H1 (cell line): ENCODE measurements around the gene ABL1. TPM values are rescaled to one million over a fixed set of nuclear protein-coding genes. Genes with fewer than 3 reads are reported as not detected.
A peak's percentile ranks its signal among the peaks of the same experiment; 100 is the strongest.

Experiments used
- CTCF ChIA-PET: fragments of 300-600 bp; sonication (Branson Sonifier 250); formaldehyde crosslinking; loops from one replicate; lab custom pipeline; 2021; ENCODE audit not compliant: partially characterized antibody; lab: Charles Lee
- POLR2A ChIA-PET: fragments of 300-600 bp; sonication (Branson Sonifier 250); formaldehyde crosslinking; loops from one replicate; lab custom pipeline; 2021; ENCODE audit warnings: inconsistent platforms; ENCODE audit not compliant: partially characterized antibody; lab: Charles Lee
- DNase-seq, 2 experiments: peaks; one replicate each; pipeline versions ENCODE4 v3.0.0 to v3.0.0-alpha.2; 2010 to 2022; ENCODE audit warnings: low spot score in 2 of 2, low read depth in 1 of 2, mixed read lengths in 1 of 2
- FAIRE-seq: peaks from 2 replicates; lab custom pipeline; 2011; peaks lifted over from hg19 to GRCh38; lab: Jason Lieb, UNC
- H2AFZ ChIP-seq: 2 replicates; pipeline ENCODE4 v1.8.1; 2012; ENCODE audit warnings: low read length, inconsistent platforms
- H2AK5ac ChIP-seq: 2 replicates; pipeline ENCODE4 v1.6.1; 2013; ENCODE audit warnings: low read depth, low read length
- H2BK120ac ChIP-seq: replicated peaks from 2 replicates; pipeline ENCODE3; 2013; ENCODE audit warnings: low read depth, low read length, inconsistent platforms
- H2BK12ac ChIP-seq: 2 replicates; pipeline ENCODE4 v1.6.1; 2013; ENCODE audit warnings: low read depth, low read length
- H2BK15ac ChIP-seq: 2 replicates; pipeline ENCODE4 v1.6.1; 2013; ENCODE audit warnings: low read length
- H2BK20ac ChIP-seq: 2 replicates; pipeline ENCODE4 v1.6.1; 2013; ENCODE audit warnings: low read length
- H2BK5ac ChIP-seq: 2 replicates; pipeline ENCODE4 v1.6.1; 2013; ENCODE audit warnings: low read depth, low read length
- H3K14ac ChIP-seq: 2 replicates; pipeline ENCODE4 v1.6.1; 2013; ENCODE audit warnings: inconsistent platforms; ENCODE audit not compliant: insufficient read length
- H3K18ac ChIP-seq: 2 replicates; pipeline ENCODE4 v1.6.1; 2013; ENCODE audit warnings: low read length; ENCODE audit errors: extremely low read depth
- H3K23ac ChIP-seq: 2 replicates; pipeline ENCODE4 v1.6.1; 2013; ENCODE audit warnings: inconsistent platforms; ENCODE audit not compliant: insufficient read length
- H3K23me2 ChIP-seq: 2 replicates; pipeline ENCODE4 v1.6.1; 2013; ENCODE audit warnings: low read depth, low read length
- H3K27ac ChIP-seq: 2 replicates; pipeline ENCODE4 v1.6.1; 2011; ENCODE audit warnings: low read depth, low read length, inconsistent platforms
- H3K27me3 ChIP-seq, 4 experiments: replicated peaks in 1 of 4; 1 replicate in 1 of 4; 2 replicates in 3 of 4; pipeline versions ENCODE4 v1.6.1 to v1.8.1; 2011 to 2013; ENCODE audit warnings: low read length in 3 of 4, mild to moderate bottlenecking in 3 of 4, inconsistent platforms in 2 of 4, mixed read lengths in 2 of 4, moderate library complexity in 1 of 4; ENCODE audit not compliant: control insufficient read depth in 3 of 4, insufficient read depth in 3 of 4; ENCODE audit errors: extremely low read depth in 1 of 4
- H3K36me3 ChIP-seq, 4 experiments: 2 replicates each; pipeline versions ENCODE4 v1.6.1 to v1.8.1; 2011 to 2013; ENCODE audit warnings: mild to moderate bottlenecking in 4 of 4, low read length in 3 of 4, moderate library complexity in 2 of 4, control low read depth in 1 of 4, inconsistent platforms in 1 of 4; ENCODE audit not compliant: insufficient read depth in 4 of 4, control insufficient read depth in 2 of 4
- H3K4ac ChIP-seq: replicated peaks from 2 replicates; pipeline ENCODE3; 2013; ENCODE audit warnings: low read length, low read depth, mixed read lengths, inconsistent platforms; ENCODE audit not compliant: insufficient read length
- H3K4me1 ChIP-seq, 4 experiments: replicated peaks in 1 of 4; 1 replicate in 1 of 4; 2 replicates in 3 of 4; pipeline versions ENCODE4 v1.6.1 to v1.8.1; 2011 to 2013; ENCODE audit warnings: low read length in 3 of 4, inconsistent platforms in 2 of 4, mixed read lengths in 1 of 4; ENCODE audit not compliant: insufficient read depth in 4 of 4, control insufficient read depth in 3 of 4
- H3K4me2 ChIP-seq, 2 experiments: 2 replicates each; pipeline versions ENCODE4 v1.6.1 to v1.8.1; 2011 to 2013; ENCODE audit warnings: low read depth in 2 of 2, low read length in 2 of 2, control low read depth in 1 of 2, inconsistent platforms in 1 of 2, mild to moderate bottlenecking in 1 of 2; ENCODE audit not compliant: insufficient read depth in 1 of 2
- H3K4me3 ChIP-seq, 4 experiments: fragments of 200-600, 300-600 bp in 1 of 4; sonication (generic), shearing (Covaris generic), sonication (Bioruptor Twin) in 1 of 4; 2 replicates each; pipeline versions ENCODE4 v1.5.1 to v1.8.1; 2011 to 2016; ENCODE audit warnings: low read length in 4 of 4, low read depth in 3 of 4, control low read depth in 2 of 4, inconsistent platforms in 2 of 4, mild to moderate bottlenecking in 2 of 4, mixed read lengths in 1 of 4, moderate library complexity in 1 of 4; ENCODE audit not compliant: insufficient read depth in 2 of 4; ENCODE audit errors: extremely low read depth in 1 of 4
- H3K56ac ChIP-seq: replicated peaks from 2 replicates; pipeline ENCODE3; 2013; ENCODE audit warnings: low read depth, mild to moderate bottlenecking, mixed read lengths, low read length, inconsistent platforms; ENCODE audit not compliant: insufficient read length
- H3K79me1 ChIP-seq: 2 replicates; pipeline ENCODE4 v1.6.1; 2013; ENCODE audit warnings: low read depth, low read length, control low read depth
- H3K79me2 ChIP-seq, 2 experiments: 2 replicates each; pipeline versions ENCODE4 v1.6.1 to v1.8.1; 2012 to 2013; ENCODE audit warnings: low read length in 2 of 2, mild to moderate bottlenecking in 2 of 2, inconsistent platforms in 1 of 2; ENCODE audit not compliant: insufficient read depth in 2 of 2, control insufficient read depth in 1 of 2
- H3K9ac ChIP-seq, 4 experiments: replicated peaks in 1 of 4; 1 replicate in 1 of 4; 2 replicates in 3 of 4; pipeline versions ENCODE4 v1.6.1 to v1.8.1; 2011 to 2013; ENCODE audit warnings: low read depth in 3 of 4, low read length in 3 of 4, control low read depth in 2 of 4, mild to moderate bottlenecking in 2 of 4, moderate library complexity in 2 of 4, inconsistent platforms in 1 of 4; ENCODE audit errors: extremely low read depth in 1 of 4
- H3K9me3 ChIP-seq, 2 experiments: 2 replicates each; pipeline versions ENCODE4 v1.6.1 to v1.8.1; 2012 to 2013; ENCODE audit warnings: mild to moderate bottlenecking in 2 of 2, moderate library complexity in 2 of 2, control low read depth in 1 of 2, inconsistent platforms in 1 of 2, low read depth in 1 of 2, low read length in 1 of 2, mixed read lengths in 1 of 2; ENCODE audit not compliant: insufficient read depth in 2 of 2
- H4K20me1 ChIP-seq, 2 experiments: replicated peaks in 1 of 2; 2 replicates each; pipeline versions ENCODE3 to v1.8.1; 2011 to 2013; ENCODE audit warnings: inconsistent platforms in 2 of 2, low read length in 2 of 2, mild to moderate bottlenecking in 1 of 2; ENCODE audit not compliant: insufficient read depth in 2 of 2, control insufficient read depth in 1 of 2
- H4K5ac ChIP-seq: 2 replicates; pipeline ENCODE4 v1.6.1; 2013; ENCODE audit warnings: low read length, low read depth, mixed read lengths, inconsistent platforms; ENCODE audit not compliant: insufficient read length
- H4K8ac ChIP-seq: 2 replicates; pipeline ENCODE4 v1.8.0; 2013; ENCODE audit warnings: mild to moderate bottlenecking, moderate library complexity, low read length, inconsistent platforms; ENCODE audit not compliant: insufficient read depth; ENCODE audit errors: extremely low read depth
- H4K91ac ChIP-seq: replicated peaks from 2 replicates; pipeline ENCODE3; 2013; ENCODE audit warnings: low read length, mixed read lengths, inconsistent platforms; ENCODE audit not compliant: insufficient read length
- CREB1 ChIP-seq: IDR thresholded peaks from 2 replicates; pipeline ENCODE4 v1.6.1; 2012; ENCODE audit warnings: inconsistent platforms
- EP300 ChIP-seq, 2 experiments: IDR thresholded peaks; 1 replicate in 1 of 2; 2 replicates in 1 of 2; pipeline ENCODE4 v1.6.1; 2011 to 2012; ENCODE audit warnings: low read depth in 2 of 2, low read length in 2 of 2, mild to moderate bottlenecking in 2 of 2, borderline replicate concordance in 1 of 2, inconsistent platforms in 1 of 2, moderate library complexity in 1 of 2
- MAFK ChIP-seq: IDR thresholded peaks from 2 replicates; pipeline ENCODE4 v1.6.1; 2012; ENCODE audit warnings: low read depth, mild to moderate bottlenecking, improper control_type of control experiment, low read length
- SIN3A ChIP-seq, 2 experiments: IDR thresholded peaks in 1 of 2; conservative IDR thresholded peaks in 1 of 2; 2 replicates each; pipeline ENCODE4 v1.6.1; 2011 to 2012; ENCODE audit warnings: low read length in 2 of 2, improper control_type of control experiment in 1 of 2, low read depth in 1 of 2, mild to moderate bottlenecking in 1 of 2
- SIRT6 ChIP-seq: IDR thresholded peaks from one replicate; pipeline ENCODE4 v1.7.1; 2012; ENCODE audit warnings: low read length, inconsistent platforms
- SP1 ChIP-seq: IDR thresholded peaks from 2 replicates; pipeline ENCODE4 v1.6.1; 2011; ENCODE audit warnings: low read depth, low read length
- SP2 ChIP-seq: IDR thresholded peaks from 2 replicates; pipeline ENCODE4 v1.6.1; 2012; ENCODE audit warnings: mild to moderate bottlenecking, low read length, inconsistent platforms
- SP4 ChIP-seq: IDR thresholded peaks from 2 replicates; pipeline ENCODE4 v1.6.1; 2012; ENCODE audit warnings: low read length, inconsistent platforms
- TAF1 ChIP-seq: IDR thresholded peaks from 2 replicates; pipeline ENCODE4 v1.6.1; 2011; ENCODE audit warnings: mild to moderate bottlenecking, low read depth, low read length
- TCF12 ChIP-seq: IDR thresholded peaks from 2 replicates; pipeline ENCODE4 v1.6.1; 2011; ENCODE audit warnings: low read depth, mild to moderate bottlenecking, low read length
- WGBS, 2 experiments: shearing (Covaris generic) in 1 of 2; methylation state at CpG; one replicate each; pipeline versions ENCODE4 v1.1.6 to v1.1.7; 2013 to 2015; ENCODE audit warnings: low lambda C conversion rate in 2 of 2, mixed read lengths in 2 of 2, inconsistent platforms in 1 of 2, low coverage in 1 of 2, missing lambda C conversion rate in 1 of 2; ENCODE audit not compliant: insufficient replicate concordance in 2 of 2, insufficient coverage in 1 of 2, insufficient read length in 1 of 2; ENCODE audit errors: extremely low coverage in 1 of 2, missing lambda C conversion rate in 1 of 2; 5-methylcytosine and 5-hydroxymethylcytosine counted together
- polyA plus RNA-seq, 7 experiments: library from polyadenylated mRNA; depleted of rRNA in 3 of 7; stranded (reverse) in 5 of 7; unstranded in 2 of 7; fragments of >200 nt in 5 of 7; fragments of 200-250 nt in 2 of 7; gene quantifications; 1 replicate in 5 of 7; 2 replicates in 1 of 7; 4 replicates in 1 of 7; pipeline versions ENCODE4 v1.2.1 to v1.2.3, GENCODE V29; 2011 to 2013; ENCODE audit warnings: missing spikeins in 2 of 7, mixed read lengths in 2 of 7
- total RNA-seq: library from RNA; stranded (reverse); fragmentation: NEBNext Ultra II Directional; extraction: Animal tissue kit (Norgen Biotek cat#: 25700); gene quantifications from 2 replicates; pipeline ENCODE4 v1.2.1, GENCODE V29; 2021

ABL1 gene
- total and polyA plus RNA-seq, 2 of the 8 experiments (the other 6 are each of a cell fraction or from before 2014, with no cell fraction given): 35.3 to 104 TPM

GRCh38 chr9:130824643-130825350 lies 10.3 kb upstream of the ABL1 start:
- Histone ChIP-seq H3K27me3 (no peaks in the 10 kb centered on the region), H2AK5ac (no peak overlapping the region), H3K14ac (no peak overlapping the region), H3K4ac (peak overlapping the region; percentile 73), H4K20me1 (no peaks in the 10 kb centered on the region), H4K5ac (peak overlapping the region; percentile 86), H2BK15ac (no peak overlapping the region), H2BK12ac (peak overlapping the region; percentile 63; the same call in 1 of the 2 replicates), H2BK5ac (peak overlapping the region; percentile 74), H3K9me3 (peaks cover 2 to 3% of the 10 kb centered on the region in 2 experiments; a peak in 2 of 4 replicates), H2BK20ac (no peak overlapping the region), H3K4me2 (peak overlapping the region; percentile 61 to 63), H3K4me1 (peaks cover 11 to 28% (median 18%) of the 10 kb centered on the region in 4 experiments), H3K56ac (peak overlapping the region; percentile 18), H2BK120ac (peak overlapping the region; percentile 75), H4K8ac (no peak overlapping the region), H3K4me3 (peak overlapping the region in 2 of 4 experiments; percentile 1 to 40; a peak in 4 of 8 replicates), H4K91ac (peak overlapping the region; percentile 6), H3K79me1 (peaks cover 3% of the 10 kb centered on the region; the same call in 1 of the 2 replicates), H3K79me2 (peaks cover 0 to 42% of the 10 kb centered on the region in 2 experiments; a peak in 3 of 4 replicates)
- CTCF ChIA-PET: interaction anchor here (1.0 to 2.4 kb wide), 10 partner anchors 8 to 56 kb away, joined by 3 to 9 read pairs (median 3); no protein-coding TSS in a partner anchor
- peak; percentile 81 for FAIRE-seq
- POLR2A ChIA-PET: interaction anchor here (0.7 to 3.5 kb wide), 11 partner anchors 8 to 115 kb away, joined by 3 to 24 read pairs (median 7); partner anchors contain the start of gene ABL1
- WGBS, 2 experiments: 29% methylated on average over 4 of the region's 4 CpGs; no CpG with 5 or more reads in 1 of the 2 experiments
- TF ChIP-seq SP2: no peak
- 0 out of 2 replicates have a peak, but pooled peaks have one; percentile 24 for TF ChIP-seq TCF12
- 0 out of 4 replicates have a peak, but pooled peaks have one; percentile 40 to 44 for TF ChIP-seq SIN3A (conservative IDR thresholded peaks at IDR 0.05 in 1 of 2, IDR thresholded peaks at IDR 0.05 in 1 of 2; ENCODE audit: low read depth in 1 of 2, low read length in 2 of 2)
- TF ChIP-seq SP4: no peak
- peak in 1 of 2 experiments; percentile 29; a peak in 1 of 3 replicates for TF ChIP-seq EP300 (IDR thresholded peaks at IDR 0.05; ENCODE audit: borderline replicate concordance in 1 of 2, low read depth in 2 of 2, low read length in 2 of 2)
- no peak for TF ChIP-seq MAFK
- TF ChIP-seq CREB1: no peak
- no peak for TF ChIP-seq TAF1
- peak; percentile 79; the same call in 1 of the 2 replicates for TF ChIP-seq SP1
- TF ChIP-seq SIRT6: no peak
- TF ChIP-seq, all 59 proteins: peak for 4
- H3K9ac ChIP-seq: 0 out of 7 replicates have a peak overlapping the region, but pooled peaks of 1 of the 4 experiments have one; percentile 11
- peak in 1 of 2 experiments; percentile 43 for DNase-seq
- H3K36me3 ChIP-seq: no peaks in the 10 kb centered on the region
- H3K23ac ChIP-seq: no peak overlapping the region
- H3K18ac ChIP-seq: peak overlapping the region; percentile 20
- H3K27ac ChIP-seq: peak overlapping the region; percentile 68
- H3K23me2 ChIP-seq: peaks cover 5% of the 10 kb centered on the region; the same call in 1 of the 2 replicates
- no peak overlapping the region for H2AFZ ChIP-seq
